HPDE6-E6E7 (cell line): ENCODE data around the gene MACIR.
A peak's percentile ranks its signal among the peaks of the same experiment; 100 is the strongest.

ENCODE experiments used
- DNase-seq: peaks from one replicate; pipeline ENCODE4 v3.0.0; 2011; ENCODE audit warnings: missing footprints; ENCODE audit errors: extremely low spot score

MACIR gene

DNA sequence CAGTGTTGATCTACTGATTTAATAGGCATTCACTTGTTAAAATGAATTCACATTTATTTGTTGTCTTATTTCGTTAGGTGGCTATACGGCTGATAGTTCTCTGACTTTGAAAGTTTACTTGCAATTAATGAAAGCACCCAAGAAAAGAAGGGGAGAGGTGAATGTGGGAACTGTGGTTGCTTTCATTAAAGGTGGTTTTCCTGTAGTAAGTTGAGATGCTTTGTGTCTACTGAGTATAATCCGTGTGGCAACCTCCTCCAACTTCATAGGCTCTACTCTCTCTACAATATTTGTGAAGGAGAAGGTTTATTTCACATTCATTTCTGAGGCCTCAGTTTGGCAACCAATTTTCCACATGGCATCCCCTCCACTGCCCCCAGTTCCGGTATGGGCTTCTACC lies 12.8 kb upstream of the MACIR start:
- no peak for DNase-seq

DNA sequence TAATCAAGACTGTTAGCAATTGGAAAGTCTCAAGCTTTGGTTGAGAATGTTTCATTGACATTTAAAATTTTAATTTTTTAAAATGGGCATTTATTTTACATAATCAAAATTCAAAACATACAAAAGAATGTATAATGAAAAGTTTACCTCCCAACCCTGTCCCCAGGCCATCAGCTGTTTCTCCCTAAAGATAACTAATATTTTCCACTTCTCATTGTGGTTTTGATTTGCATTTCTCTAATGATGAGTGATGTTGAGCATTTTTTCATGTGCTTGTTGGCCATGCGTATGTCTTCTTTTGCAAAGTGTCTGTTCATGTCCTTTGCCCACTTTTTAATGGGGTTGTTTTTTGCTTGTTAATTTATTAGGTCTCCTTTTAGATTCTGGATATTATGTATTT lies 11.4 kb upstream of the MACIR start:
- no peak for DNase-seq

DNA sequence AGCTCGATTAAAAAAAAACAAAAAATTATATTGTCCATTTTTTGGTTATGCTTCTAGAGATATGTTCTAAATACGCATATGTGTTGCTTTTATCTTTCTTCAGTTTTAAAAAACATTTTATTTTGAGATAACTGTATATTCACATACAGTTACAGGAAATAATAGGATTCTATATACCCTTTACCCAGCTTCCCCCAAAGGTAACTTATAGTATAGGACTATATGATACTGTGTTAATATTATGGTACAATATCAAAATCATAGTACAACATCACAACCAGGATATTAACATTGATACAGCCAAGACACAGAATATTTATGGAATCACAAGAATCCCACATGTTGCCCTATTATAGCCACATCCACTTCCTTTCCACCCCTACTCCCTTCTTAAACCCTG lies 9.5 kb upstream of the MACIR start:
- no peak for DNase-seq

- no peak for DNase-seq
These were observed 3.6 kb upstream of the MACIR start for GRCh38 chr5:103254921-103255320.

DNA sequence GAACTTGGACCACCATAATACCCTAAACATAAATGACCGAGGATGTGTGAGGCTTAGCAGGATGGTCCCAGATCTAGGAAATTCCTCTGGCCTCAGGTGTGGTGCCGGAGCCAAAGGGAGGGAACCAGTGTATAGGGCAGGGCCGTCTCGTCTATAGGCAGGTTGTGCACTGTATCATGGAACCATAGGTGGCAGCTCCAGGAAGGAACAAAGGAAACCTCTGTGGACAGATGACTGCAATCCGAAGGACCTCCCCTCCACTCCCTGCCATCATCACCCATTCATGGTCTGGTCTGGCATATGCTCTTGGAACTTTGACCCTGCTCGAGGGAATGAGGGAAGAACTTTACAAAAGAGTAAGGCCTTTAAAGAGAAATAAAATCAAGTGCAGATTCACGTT lies 2.9 kb upstream of the MACIR start:
- no peak for DNase-seq

DNA sequence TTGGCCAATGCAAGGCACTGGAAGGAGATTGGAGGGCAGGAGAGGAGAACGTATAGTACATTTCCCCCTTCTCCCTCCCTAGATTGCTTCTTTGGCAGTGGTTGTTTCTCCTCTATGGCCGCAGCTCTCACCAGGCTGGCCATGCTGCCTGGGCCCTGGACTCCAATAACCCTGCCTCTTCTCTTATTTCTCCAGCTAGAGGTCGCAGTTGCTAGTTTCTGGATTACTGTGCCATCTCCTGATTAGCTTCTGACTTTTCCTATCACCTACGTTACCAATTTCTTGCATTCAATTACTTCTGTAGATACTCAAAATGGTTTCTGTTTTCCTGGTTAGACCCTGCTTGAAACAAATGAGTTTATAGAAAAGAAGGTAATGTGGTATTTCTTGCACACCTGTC lies 2.4 kb upstream of the MACIR start:
- DNase-seq: no peak

DNA sequence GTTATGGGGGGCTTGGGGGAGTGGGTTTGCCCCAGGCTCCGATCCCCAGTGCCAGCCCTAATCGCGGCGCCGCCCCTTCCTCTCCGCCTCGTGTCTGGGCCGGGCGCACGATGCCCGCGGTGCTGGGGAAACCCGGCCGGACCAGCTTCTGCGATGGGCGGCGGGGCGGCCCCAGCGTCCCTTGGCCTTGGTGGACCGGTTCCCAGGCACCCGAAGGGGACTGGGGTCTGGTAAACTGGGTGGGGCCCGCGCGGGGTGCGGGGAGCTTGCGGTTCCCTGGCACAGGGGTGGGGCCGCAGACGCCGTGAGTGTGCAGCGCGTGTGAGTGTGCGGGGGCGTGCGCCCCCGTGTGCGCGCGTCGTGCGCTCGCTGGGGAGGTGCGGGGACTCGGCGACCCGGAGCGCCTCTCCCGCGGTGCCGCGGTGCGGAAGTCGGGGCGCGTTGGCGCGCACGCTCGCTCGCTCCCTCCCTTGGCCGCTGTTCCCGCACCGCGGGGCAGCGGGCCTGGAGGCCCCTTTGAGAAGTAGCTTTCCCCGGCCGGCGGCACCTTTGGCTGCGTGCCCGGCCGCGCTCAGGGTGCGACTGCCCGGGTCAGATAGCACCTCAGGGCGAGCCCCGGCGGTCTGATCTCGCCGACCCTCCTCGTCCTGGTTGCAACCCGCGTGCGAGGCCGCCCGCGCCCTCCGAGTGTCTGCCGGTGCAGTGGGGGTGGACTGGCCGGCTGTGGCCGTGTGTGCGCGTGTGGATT lies 568 bp downstream of the MACIR start:
- peak; percentile 31 for DNase-seq

DNA sequence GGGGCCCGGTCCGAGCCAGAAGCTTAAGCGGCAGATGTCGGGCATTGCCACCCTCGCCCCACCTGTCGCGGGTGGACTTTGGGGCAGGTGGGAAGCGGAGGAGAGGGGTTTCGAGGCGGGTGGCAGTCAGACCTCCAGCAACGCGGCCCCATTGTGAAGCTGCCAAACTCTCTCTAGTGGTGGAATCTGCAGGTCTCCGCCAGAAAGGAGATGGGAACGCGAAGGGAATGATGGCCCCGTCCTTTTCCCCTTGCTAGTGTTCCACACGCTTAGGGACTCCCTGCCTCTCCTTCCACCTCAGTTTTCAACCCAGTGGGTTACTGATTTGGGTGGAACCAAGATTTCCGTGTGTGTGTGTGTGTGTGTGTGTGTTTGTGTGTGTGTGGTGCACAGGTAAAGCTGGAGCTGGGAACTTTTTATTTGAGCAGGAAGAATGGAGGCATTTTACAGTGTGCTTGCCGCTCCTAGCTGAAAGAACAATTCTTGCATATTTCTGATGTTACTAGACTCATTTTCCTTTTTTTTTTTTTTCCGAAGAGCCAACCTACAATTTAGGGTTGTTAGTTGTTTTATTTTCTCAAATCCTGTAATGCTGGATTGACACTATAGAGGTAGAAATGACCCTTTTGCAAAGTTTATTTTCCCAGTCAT lies 1.3 kb downstream of the MACIR start:
- peak; percentile 38 for DNase-seq

GRCh38 chr5:103260951-103261350 lies 2.4 kb downstream of the MACIR start:
- DNase-seq: no peak

GRCh38 chr5:103262422-103262871 lies 3.9 kb downstream of the MACIR start:
- DNase-seq: no peak

- DNase-seq: no peak
These were observed 4.5 kb downstream of the MACIR start for GRCh38 chr5:103263054-103263453.

GRCh38 chr5:103264508-103264907 lies 5.9 kb downstream of the MACIR start:
- no peak for DNase-seq

DNA sequence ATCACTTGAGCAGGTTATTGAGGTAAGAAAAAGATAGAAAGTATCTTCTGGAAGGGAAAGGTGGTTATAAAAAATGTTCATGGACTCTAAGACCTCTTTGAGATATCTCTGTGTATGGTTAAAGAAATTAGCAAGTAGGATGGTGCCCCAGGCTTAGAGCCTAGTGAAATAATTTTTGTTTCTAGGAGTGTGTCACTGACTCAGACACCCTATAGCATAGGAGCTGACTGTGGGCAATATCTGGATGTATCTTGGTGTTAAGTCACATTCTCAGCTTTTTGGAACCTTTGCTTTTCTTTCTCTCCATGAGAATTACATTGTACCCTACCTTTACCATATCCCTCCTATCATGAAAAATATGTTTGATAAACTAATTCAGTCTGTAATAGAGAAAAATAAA lies 12.0 kb downstream of the MACIR start:
- DNase-seq: no peak

DNA sequence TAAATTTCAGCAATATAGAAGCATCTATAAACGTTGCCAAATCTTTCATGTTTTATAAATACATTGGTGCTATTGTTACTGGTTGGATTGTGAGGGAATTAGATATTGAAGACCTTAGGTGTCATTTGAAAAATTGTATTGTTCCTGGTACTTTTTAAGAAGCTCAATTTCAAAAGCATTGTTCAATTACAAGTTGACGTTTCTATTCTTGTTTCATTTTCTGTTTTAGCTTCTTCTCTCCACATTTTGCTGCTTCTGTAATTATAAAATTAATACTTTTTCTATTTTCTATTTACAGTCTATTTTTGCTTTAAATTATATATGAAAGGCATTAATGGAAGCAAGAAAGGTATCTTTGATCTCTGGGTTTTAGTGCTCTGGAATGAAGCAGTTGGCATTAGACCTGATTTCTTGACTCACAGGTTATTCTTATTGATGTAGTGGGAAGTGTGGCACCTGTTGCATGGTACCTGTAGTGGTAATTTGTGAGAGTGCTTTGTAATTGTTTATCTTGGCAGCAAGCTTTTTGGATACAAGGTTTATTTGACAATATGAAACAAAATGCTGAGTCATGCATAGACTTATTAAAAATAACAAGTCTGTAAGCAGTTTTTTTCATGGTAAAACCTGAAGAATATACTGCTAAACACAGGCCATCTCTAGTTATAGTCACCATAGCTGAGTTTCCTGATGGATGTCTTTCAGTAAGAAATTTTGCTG lies 13.2 kb downstream of the MACIR start:
- DNase-seq: no peak

DNA sequence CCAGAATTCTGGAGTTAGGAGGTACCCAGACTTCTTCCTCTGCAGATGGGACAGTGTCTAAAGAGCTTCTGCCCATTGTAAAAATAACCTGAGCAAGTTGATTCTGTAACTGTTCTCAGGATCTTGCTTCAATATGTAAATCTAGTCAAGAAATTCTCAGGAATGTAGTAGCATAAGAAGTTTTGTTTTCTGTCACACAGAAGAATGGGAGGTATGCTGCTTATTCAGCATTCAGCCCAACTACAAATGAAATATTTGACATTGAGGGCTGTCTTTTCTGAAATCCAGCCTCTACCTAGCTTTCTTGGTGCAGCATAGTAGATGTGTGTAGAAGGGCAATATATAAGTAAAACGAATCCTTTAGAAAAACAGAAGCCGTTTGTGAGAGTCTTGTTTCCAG lies 13.8 kb downstream of the MACIR start:
- no peak for DNase-seq

- no peak for DNase-seq
These were observed 15.4 kb downstream of the MACIR start for GRCh38 chr5:103273952-103274351.

- no peak for DNase-seq
These were observed 17.3 kb downstream of the MACIR start for GRCh38 chr5:103275851-103276250.

DNA sequence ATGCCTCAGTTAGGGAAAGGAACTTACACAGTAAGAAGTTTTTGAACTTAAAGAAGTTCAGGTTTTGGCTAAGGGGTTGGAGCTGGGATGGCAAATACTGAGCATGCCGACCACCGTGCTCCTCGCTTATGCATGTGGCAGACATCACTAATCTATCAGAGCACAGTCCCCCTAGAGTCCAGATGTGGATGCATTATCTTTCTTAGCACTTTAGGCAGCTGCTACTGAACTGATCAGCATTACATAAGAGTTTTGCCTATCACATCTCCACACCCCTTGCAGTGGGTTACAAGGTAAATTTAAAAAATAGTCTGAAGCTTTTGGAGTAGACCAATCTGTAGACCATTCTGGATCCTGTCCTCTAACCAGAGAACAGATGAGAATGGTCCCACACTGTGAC lies 22.4 kb downstream of the MACIR start:
- no peak for DNase-seq

GRCh38 chr5:103283120-103283519 lies 24.6 kb downstream of the MACIR start:
- DNase-seq: no peak

- DNase-seq: no peak
These were observed 25.3 kb downstream of the MACIR start for GRCh38 chr5:103283869-103284268.

GRCh38 chr5:103286622-103287021 lies 28.1 kb downstream of the MACIR start:
- DNase-seq: no peak

- no peak for DNase-seq
These were observed 30.5 kb downstream of the MACIR start for GRCh38 chr5:103289024-103289423.

DNA sequence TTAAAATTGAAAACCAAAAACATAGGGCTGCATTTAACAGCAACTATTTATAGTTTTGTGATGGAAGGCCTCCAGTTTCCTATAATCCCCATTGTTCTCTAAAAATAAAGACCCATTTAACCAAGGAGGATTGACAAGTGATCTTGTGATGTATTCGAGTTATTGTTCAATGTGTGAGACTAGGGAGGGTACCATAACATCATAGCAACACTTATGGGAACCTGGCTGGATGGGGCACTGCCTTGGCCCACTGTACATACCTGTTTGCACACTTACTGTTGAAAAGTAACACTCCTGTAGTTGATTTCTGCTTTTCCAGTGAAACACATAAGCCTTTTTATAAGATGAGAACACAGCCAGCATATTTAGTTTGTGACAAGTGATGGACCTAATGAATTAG lies 32.3 kb downstream of the MACIR start:
- DNase-seq: no peak
